HG02840 (cell line): ENCODE data around the gene INO80E.

Source experiments
- ATAC-seq: cut with Tn5 transposase; IDR thresholded peaks from one replicate; pipeline ENCODE4 v1.9.1; 2021; ENCODE audit warnings: mild to moderate bottlenecking, moderate library complexity, moderate number of reproducible peaks; ENCODE audit not compliant: unreplicated experiment, low FRiP score

INO80E gene

DNA sequence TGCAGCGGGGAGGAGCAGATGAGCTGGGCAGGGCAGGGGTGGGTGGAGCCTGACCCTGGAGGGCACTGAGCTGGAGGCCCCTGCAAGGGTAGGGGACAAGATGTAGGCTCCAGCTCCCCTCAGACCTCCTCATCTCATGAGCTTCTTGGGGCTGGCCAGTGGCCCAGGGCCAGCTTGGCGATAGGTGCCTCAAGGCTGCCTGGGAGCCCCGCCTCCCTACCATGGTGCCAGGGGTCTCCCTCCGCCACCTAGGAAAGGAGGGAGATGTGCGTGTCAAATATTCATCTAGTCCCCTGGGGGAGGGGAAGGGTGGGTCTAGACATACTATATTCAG lies 4.5 kb upstream of the INO80E start:
- no peak for ATAC-seq

GRCh38 chr16:29992344-29992967 lies 3.6 kb upstream of the INO80E start:
- no peak for ATAC-seq

- ATAC-seq, result no peak
Observed at GRCh38 chr16:29993191-29993902, 2.7 kb upstream of the INO80E start.

- ATAC-seq, result no peak
Observed at GRCh38 chr16:29993903-29994599, 2.0 kb upstream of the INO80E start.

GRCh38 chr16:29994600-29995323 lies 1.3 kb upstream of the INO80E start:
- ATAC-seq, result peak; percentile 30

- peak; percentile 54 for ATAC-seq
Observed at GRCh38 chr16:29995324-29995910, 624 bp upstream of the INO80E start, which contains the start of gene HIRIP3. Gene HIRIP3, minus strand, starts transcription at chr16:29995617. Its CDS starts 12 bp downstream, at chr16:29995605.

- ATAC-seq, result no peak
Observed at GRCh38 chr16:29996766-29997250, 767 bp downstream of the INO80E start.

GRCh38 chr16:29999605-30000004 lies 3.6 kb downstream of the INO80E start:
- ATAC-seq, result no peak

GRCh38 chr16:30000735-30001631 lies 4.9 kb downstream of the INO80E start:
- no peak for ATAC-seq

DNA sequence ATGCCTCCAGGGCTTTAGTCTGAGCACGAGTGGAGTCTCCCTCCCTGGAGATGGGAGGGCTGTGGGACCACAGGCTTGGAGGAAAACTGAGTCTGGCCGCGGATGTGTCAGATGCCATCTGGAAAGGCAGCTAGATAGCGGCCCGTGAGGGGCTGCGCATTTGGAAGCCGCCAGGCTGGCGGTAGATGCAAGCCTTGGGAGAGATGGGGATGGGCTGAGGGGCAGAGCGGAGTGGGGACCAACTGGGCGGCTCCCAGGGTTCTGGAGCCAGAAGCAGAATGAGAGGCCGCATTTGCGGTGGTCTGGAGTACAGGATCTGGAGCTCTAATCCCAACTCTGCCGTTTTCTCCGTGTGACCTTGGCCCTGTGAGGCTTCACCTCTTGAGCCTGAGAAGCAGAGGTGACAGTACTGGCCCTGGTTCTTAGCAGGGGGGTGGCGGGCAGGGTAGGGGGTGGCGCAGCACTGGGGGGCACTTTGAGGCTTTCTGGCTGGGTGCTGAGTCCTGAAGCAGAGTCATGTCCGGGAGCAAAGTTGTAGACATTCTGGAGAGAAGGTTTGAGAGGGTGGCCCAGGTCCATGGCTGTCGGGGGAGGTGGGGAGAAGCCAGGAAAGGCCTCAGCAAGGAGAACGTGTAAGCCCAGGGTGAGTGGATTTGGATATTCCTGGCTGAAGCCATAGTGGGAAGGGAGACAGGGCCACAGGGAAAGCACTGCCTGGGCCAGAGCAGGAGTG lies 6.7 kb downstream of the INO80E start:
- no peak for ATAC-seq

DNA sequence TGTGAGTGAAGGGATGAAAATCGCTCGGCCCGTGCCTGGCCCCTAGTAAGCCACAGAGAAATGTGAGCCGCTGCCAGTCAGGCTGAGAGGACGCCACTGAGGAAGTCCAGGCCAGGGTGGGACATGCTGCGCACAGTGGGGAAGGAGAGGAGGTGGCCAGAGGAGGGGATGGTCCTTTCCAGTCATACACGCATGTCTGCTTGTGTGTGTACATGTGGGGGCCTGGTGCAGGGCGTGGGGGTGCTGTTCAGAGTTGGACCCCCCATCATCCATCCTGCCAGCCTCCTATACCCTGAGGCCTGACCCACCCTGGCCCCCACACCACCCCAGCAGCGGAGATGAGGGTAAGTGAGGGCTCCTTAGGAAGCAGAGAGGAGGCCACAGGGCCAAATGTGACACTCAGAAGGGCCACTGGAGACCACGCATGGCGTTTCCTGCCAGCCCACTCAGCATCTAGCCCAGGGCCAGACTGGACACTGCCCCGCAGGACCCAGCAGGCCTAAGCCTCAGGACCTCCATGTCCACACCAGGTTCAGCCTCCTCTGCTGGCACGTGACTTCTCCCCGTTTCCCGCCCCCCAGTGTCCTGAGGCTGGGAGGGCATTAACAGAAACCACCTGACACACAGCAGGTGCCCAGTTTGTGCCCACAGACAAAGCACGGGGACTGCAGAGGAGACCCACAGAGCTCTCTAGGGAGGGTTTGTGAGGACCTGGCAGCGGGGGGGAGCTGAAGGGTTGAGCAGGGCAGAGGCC lies 7.8 kb downstream of the INO80E start:
- ATAC-seq, result no peak

DNA sequence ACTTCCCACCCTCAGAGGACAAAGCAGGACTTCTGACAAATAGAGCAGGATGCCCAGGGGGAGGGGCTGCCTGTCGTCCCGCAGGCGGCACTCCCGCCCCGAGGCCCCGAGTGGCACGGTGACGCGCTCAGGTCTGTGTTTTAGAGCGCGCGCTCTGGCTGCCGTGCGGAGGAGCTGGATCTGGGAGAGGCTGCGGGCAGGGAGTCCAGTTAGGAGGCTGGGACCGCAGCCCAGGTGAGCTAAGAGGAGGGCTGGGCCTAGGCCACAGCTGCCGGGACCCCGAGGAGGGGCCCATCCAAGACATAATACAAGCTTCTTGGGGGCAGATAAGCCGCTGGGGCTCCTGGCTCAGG lies 8.4 kb downstream of the INO80E start:
- no peak for ATAC-seq

- no peak for ATAC-seq
Observed at GRCh38 chr16:30004811-30005242, 8.8 kb downstream of the INO80E start.

GRCh38 chr16:30005341-30006094 lies 9.5 kb downstream of the INO80E start:
- no peak for ATAC-seq

- ATAC-seq, result no peak
Observed at GRCh38 chr16:30006095-30006473, 10.0 kb downstream of the INO80E start.

GRCh38 chr16:30006659-30007377 lies 10.8 kb downstream of the INO80E start:
- ATAC-seq, result no peak

GRCh38 chr16:30007378-30007895 lies 11.4 kb downstream of the INO80E start:
- no peak for ATAC-seq
